BLaER1 (cell line): ENCODE results near the gene NLGN2.
"Not testable (repeated sequence)": the region's sequence is repeated elsewhere in the genome, so short reads cannot be mapped to it uniquely, and the experiment has no call there.

ENCODE experiments used
- H3K27ac ChIP-seq: shearing (Covaris generic); formaldehyde crosslinking; 2 replicates; pipeline ENCODE4 v1.8.1; 2022
- H3K27me3 ChIP-seq: shearing (Covaris generic); formaldehyde crosslinking; 2 replicates; pipeline ENCODE4 v1.8.1; 2022
- H3K36me3 ChIP-seq: shearing (Covaris generic); formaldehyde crosslinking; 2 replicates; pipeline ENCODE4 v1.8.1; 2022
- H3K4me1 ChIP-seq: shearing (Covaris generic); formaldehyde crosslinking; 2 replicates; pipeline ENCODE4 v1.8.1; 2022
- H3K4me2 ChIP-seq: shearing (Covaris generic); formaldehyde crosslinking; 2 replicates; pipeline ENCODE4 v1.8.1; 2022
- H3K4me3 ChIP-seq: shearing (Covaris generic); formaldehyde crosslinking; 2 replicates; pipeline ENCODE4 v1.8.1; 2022
- H3K9ac ChIP-seq: shearing (Covaris generic); formaldehyde crosslinking; 2 replicates; pipeline ENCODE4 v1.8.1; 2022
- H3K9me3 ChIP-seq: shearing (Covaris generic); formaldehyde crosslinking; 2 replicates; pipeline ENCODE4 v1.8.1; 2022
- H4K20me1 ChIP-seq: shearing (Covaris generic); formaldehyde crosslinking; 2 replicates; pipeline ENCODE4 v1.8.1; 2022
- Cebpa-rat ChIP-seq: shearing (Covaris generic); IDR thresholded peaks from 2 replicates; pipeline ENCODE4 v1.8.1; 2022

NLGN2 gene

DNA sequence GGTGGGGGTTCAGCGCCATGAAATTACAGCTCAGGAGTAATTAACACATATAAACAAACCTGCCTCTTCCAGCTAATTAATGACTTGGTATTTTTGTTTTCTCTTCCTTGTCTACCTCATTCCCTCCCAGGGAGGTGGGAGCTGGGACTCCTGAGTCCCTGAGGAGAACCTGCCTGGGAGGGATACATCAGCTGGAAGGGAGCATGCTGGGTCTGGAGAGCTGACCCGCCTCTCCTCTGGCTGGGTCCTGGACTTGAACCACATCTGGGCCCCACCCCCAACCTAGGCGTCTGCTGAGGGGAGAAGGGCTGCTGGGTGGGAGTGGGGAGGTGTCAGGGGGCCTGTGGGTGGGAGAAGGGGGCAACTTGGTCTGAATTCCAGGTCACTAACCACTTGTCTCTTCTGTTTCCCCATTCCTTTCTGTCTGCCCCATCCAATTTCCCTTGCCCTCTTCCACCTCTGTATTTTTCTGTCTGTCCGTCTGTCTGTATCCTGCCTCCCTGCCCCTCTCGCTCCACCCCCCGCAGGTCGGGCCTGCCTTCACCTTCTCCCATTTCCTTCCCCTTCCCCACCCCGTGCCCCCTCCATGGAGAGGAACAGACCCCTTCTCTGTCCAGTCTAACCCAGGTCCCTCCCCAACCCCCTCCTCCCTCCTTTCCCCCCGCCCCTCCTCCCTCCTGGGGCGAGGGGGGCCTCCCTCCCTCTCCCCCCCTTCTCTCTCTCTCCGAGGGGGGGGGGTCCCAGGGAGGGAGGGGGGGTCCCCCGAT is at the start of gene NLGN2:
NLGN2 (plus strand) TSS at position 361 of the 767 bp plus-strand sequence. CDS start 411 bp downstream, outside the sequence.
- no peak for TF ChIP-seq Cebpa-rat
- H3K9me3 ChIP-seq: no peaks in the 10 kb centered on the region
- peaks cover 6% of the 10 kb centered on the region; the same call in 1 of the 2 replicates for H4K20me1 ChIP-seq
- H3K4me1 ChIP-seq: peaks cover 29% of the 10 kb centered on the region
- H3K27me3 ChIP-seq: no peaks in the 10 kb centered on the region
- peaks cover 27% of the 10 kb centered on the region for H3K36me3 ChIP-seq
- no peak within 1 kb of the TSS for H3K4me3 ChIP-seq
- H3K4me2 ChIP-seq: no peak within 1 kb of the TSS
- H3K27ac ChIP-seq: no peak within 1 kb of the TSS
- no peak within 1 kb of the TSS for H3K9ac ChIP-seq

DNA sequence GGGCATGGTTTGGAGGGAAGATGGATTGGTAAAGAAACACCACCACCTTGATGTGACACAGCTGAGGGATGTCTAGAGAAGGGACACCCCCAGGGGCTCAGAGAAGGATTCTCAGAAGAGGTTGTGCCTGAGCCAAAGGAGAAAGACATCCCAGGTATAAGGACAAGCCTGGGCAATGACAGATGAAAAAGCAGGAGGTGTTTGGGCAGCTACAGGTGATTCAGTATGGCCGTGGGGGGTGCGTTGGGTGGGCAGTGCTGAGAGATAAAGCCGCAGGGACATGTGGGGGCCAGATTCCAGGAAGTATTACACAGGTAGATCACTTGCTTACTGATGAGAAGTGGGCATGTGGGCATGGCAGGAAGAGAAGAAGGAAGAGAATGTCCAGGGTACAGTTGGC is 45.7 kb upstream of the NLGN2 start:
- Histone ChIP-seq H3K4me1 (no peaks in the 10 kb centered on the region), H3K4me3 (no peak overlapping the region), H3K9me3 (no peaks in the 10 kb centered on the region), H4K20me1 (no peaks in the 10 kb centered on the region), H3K4me2 (no peak overlapping the region), H3K27me3 (no peaks in the 10 kb centered on the region), H3K36me3 (no peaks in the 10 kb centered on the region), H3K27ac (no peak overlapping the region), H3K9ac (no peak overlapping the region)
- no peak for TF ChIP-seq Cebpa-rat

DNA sequence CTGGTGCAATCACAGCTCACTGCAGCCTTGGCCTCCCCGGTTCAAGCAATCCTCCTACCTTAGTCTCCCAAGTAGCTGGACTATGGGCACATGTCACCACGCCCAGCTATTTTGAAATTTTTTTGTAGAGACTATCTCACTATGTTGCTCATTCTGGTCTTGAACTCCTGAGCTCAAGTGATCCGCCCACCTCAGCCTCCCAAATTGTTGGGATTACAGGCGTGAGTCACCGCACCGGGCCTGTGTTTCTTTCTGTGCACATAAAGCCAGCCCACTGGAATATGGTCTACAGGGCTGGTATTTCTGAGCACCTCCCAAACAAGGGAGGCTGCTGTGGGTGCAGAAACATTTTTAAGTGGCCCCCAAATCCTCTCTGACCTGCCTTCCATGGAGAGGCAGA is 44.3 kb upstream of the NLGN2 start:
- Histone ChIP-seq H3K36me3 (no peaks in the 10 kb centered on the region), H4K20me1 (no peaks in the 10 kb centered on the region), H3K27ac (no peak overlapping the region), H3K4me1 (no peaks in the 10 kb centered on the region), H3K27me3 (no peaks in the 10 kb centered on the region), H3K4me3 (no peak overlapping the region), H3K9me3 (no peaks in the 10 kb centered on the region), H3K9ac (no peak overlapping the region), H3K4me2 (no peak overlapping the region)
- TF ChIP-seq Cebpa-rat: no peak

DNA sequence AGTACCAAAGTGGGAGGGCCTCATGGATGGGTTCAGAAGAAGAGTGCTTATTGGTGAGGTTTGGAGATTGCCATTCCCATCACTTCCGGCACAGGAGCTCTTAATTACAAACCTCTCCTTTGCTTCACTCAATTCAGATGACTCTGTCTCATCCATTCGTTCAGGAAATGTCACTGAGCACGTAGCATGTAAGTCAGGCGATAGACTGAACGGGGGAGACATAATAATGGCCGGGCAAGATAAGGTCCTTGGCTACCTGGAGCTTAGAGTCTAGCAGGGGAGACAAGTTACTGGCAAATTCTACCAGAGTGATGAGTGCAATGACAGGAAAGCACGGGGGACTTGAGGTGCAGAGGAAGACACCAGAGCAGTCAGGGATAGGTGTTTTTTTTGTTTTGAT is 41.7 kb upstream of the NLGN2 start:
- H4K20me1 ChIP-seq, H3K4me2 ChIP-seq, H3K36me3 ChIP-seq, H3K9me3 ChIP-seq, H3K27ac ChIP-seq, H3K9ac ChIP-seq, H3K27me3 ChIP-seq, H3K4me1 ChIP-seq, H3K4me3 ChIP-seq: not testable (repeated sequence)

DNA sequence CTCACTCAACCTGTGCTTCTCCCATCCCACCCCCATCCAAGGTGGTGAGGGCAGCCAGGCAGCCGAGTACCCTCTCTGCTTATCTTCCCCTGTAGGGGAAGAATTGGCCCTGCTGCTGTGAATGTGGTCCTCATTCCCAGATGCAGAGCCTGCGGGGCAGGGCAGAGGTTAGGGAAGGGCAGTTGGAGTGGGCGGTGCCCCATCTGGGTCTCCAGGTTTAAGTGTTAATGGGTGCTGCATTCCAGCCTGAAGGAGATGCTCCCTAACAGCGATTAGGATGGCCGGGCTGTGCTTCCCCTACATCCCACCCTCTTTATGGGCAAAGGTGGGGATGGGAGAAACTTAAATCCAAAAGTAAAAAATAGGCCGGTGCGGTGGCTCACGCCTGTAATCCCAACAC is 40.6 kb upstream of the NLGN2 start:
- Histone ChIP-seq H3K9ac (no peak overlapping the region), H3K4me2 (no peak overlapping the region), H3K4me3 (no peak overlapping the region), H3K36me3 (no peaks in the 10 kb centered on the region), H3K4me1 (no peaks in the 10 kb centered on the region), H4K20me1 (no peaks in the 10 kb centered on the region), H3K27me3 (no peaks in the 10 kb centered on the region), H3K9me3 (no peaks in the 10 kb centered on the region), H3K27ac (no peak overlapping the region)
- TF ChIP-seq Cebpa-rat: no peak

DNA sequence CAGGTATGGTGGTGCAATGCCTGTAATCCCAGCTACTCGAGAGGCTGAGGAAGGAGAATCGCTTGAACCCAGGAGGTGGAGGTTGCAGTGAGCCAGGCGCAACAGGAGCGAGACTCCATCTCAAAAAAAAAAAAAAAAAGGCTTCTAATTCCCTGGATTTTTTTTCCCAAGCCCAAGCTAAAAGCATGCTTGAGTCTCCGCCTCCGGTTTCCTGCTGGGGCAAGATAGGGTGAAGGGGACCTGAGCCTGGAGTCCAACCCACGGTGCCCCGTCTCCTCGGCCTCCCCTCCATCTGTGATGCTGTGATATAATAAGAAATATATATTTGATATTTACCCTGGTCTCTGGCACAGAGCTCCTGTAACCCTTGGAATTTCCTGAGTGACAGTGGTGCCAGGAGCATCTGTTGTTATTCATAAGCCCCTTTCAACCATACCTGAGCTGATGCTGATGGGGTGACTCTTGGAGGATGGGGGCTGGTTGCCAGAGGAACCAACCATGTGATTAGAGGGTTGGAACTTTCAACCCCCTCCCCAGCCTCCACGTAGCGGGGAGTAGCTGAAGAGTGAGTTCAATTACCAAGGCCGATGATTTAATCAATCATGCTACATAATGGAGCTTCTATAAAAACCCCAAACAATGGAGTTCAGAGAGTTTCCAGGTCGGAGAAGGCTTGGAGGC is 39.6 kb upstream of the NLGN2 start:
- Histone ChIP-seq H4K20me1 (no peaks in the 10 kb centered on the region), H3K9ac (no peak overlapping the region), H3K4me1 (no peaks in the 10 kb centered on the region), H3K27me3 (no peaks in the 10 kb centered on the region), H3K27ac (no peak overlapping the region), H3K36me3 (no peaks in the 10 kb centered on the region), H3K4me2 (no peak overlapping the region), H3K4me3 (no peak overlapping the region), H3K9me3 (no peaks in the 10 kb centered on the region)
- TF ChIP-seq Cebpa-rat: no peak

DNA sequence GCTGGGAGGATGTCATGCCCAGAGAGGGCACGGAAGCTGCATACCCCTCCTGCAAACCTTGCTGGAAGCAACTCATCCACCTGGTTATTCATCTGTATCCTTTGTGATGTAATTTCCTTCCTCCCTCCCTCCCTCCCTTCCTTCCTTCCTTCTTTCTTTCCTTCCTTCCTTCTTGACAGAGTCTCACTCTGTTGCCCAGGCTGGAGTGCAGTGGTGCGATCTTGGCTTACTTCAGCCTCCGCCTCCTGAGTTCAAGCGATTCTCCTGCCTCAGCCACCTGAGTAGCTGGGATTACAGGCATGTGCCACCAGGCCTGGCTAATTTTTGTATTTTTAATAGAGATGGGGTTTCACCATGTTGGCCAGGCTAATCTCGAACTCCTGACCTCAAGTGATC is 39.0 kb upstream of the NLGN2 start:
- H3K4me2 ChIP-seq, H3K4me3 ChIP-seq, H3K36me3 ChIP-seq, H3K27ac ChIP-seq, H3K4me1 ChIP-seq, H3K27me3 ChIP-seq, H3K9me3 ChIP-seq, H3K9ac ChIP-seq, H4K20me1 ChIP-seq: not testable (repeated sequence)

DNA sequence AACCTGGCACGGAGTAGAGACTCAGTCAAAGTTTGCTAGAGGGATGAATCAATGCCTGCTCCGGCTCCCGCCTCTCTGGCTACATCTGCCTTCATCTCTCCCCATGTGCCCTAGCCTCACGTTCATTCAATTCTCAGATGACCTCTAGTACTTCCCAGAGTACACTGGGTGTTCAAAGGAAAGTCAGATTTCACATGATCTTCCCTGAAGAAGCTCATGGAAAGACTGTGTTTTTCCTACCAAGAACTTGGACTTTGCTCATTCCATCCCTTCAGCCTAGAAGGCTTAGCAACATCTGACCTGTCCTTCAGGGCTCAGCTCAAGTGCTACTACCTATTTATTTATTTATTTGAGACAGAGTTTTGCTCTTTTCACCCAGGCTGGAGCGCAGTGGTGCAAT is 37.8 kb upstream of the NLGN2 start:
- Histone ChIP-seq H3K4me3 (no peak overlapping the region), H4K20me1 (no peaks in the 10 kb centered on the region), H3K36me3 (no peaks in the 10 kb centered on the region), H3K4me2 (no peak overlapping the region), H3K27ac (no peak overlapping the region), H3K4me1 (no peaks in the 10 kb centered on the region), H3K9ac (no peak overlapping the region), H3K27me3 (no peaks in the 10 kb centered on the region), H3K9me3 (no peaks in the 10 kb centered on the region)
- no peak for TF ChIP-seq Cebpa-rat

DNA sequence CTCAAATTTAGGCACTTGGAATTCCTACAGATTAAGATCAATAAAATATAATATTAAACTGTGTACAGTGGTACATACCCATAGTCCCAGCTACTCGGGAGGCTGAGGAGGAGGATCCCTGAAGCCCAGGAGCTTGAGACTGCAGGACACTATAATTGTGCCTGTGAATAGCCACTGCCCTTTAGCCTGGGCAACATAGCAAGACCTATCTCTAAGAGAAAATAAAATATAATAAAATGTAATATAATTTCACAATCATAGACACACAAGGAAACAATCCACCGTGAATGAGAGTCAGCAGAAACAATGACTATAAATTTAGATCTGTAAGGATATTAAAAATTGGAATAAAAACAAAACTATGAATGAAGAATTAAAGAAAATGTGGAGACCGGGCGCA is 36.8 kb upstream of the NLGN2 start:
- no peaks in the 10 kb centered on the region for H3K9me3 ChIP-seq
- no peaks in the 10 kb centered on the region for H4K20me1 ChIP-seq
- no peaks in the 10 kb centered on the region for H3K36me3 ChIP-seq
- no peaks in the 10 kb centered on the region for H3K4me1 ChIP-seq
- H3K27ac ChIP-seq: no peak overlapping the region
- no peaks in the 10 kb centered on the region for H3K27me3 ChIP-seq
- no peak overlapping the region for H3K4me3 ChIP-seq
- no peak; the same call in 1 of the 2 replicates for TF ChIP-seq Cebpa-rat
- no peak overlapping the region for H3K9ac ChIP-seq
- H3K4me2 ChIP-seq: no peak overlapping the region

DNA sequence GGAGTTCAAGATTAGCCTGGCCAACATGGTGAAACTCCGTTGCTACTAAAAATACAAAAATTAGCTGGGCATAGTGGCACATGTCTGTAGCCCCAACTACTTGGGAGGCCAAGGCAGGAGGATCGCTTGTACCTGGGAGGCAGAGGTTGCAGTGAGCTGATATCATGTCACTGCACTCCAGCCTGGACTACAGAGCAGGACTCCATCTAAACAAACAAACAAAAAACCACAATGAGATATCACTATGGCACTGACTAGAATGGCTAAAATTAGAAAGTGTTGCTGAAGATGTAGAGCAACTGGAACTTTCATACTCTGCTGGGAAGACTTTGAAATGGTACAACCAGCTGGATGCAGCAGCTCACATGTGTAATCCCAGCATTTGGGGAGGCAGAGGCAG is 33.3 kb upstream of the NLGN2 start:
- Histone ChIP-seq H3K9ac (no peak overlapping the region), H3K27me3 (peaks cover 7% of the 10 kb centered on the region; the same call in 1 of the 2 replicates), H3K9me3 (peaks cover 7% of the 10 kb centered on the region), H4K20me1 (no peaks in the 10 kb centered on the region), H3K27ac (no peak overlapping the region), H3K4me3 (no peak overlapping the region), H3K4me1 (no peaks in the 10 kb centered on the region), H3K36me3 (no peaks in the 10 kb centered on the region), H3K4me2 (no peak overlapping the region)
- no peak for TF ChIP-seq Cebpa-rat
